MM.1S (cell line): ENCODE measurements around the gene ITPR1.

Source experiments
- DNase-seq: peaks from one replicate; pipeline ENCODE4 v3.0.0-alpha.2; 2015
- H2AFZ ChIP-seq: fragments of 300-600 bp; sonication (generic); 2 replicates; pipeline ENCODE4 v1.6.0; 2016; ENCODE audit warnings: antibody characterized with exemption, low read length
- H3F3A ChIP-seq: fragments of 300-600 bp; sonication (generic); 2 replicates; pipeline ENCODE4 v1.6.1; 2016; ENCODE audit warnings: mild to moderate bottlenecking, antibody characterized with exemption, low read length, moderate library complexity, mixed read lengths; ENCODE audit not compliant: insufficient read depth
- H3K27ac ChIP-seq: fragments of 300-600 bp; sonication (generic); 2 replicates; pipeline ENCODE4 v1.5.1; 2016; ENCODE audit warnings: mild to moderate bottlenecking, low read length
- H3K27me3 ChIP-seq: fragments of 300-600 bp; sonication (generic); replicated peaks from 2 replicates; pipeline ENCODE4 v1.6.0; 2016; ENCODE audit warnings: low read length; ENCODE audit not compliant: insufficient read depth
- H3K36me3 ChIP-seq: fragments of 300-600 bp; sonication (generic); replicated peaks from 2 replicates; pipeline ENCODE4 v1.6.1; 2016; ENCODE audit warnings: mild to moderate bottlenecking, low read length, mixed read lengths; ENCODE audit not compliant: insufficient read depth
- H3K4me1 ChIP-seq: fragments of 300-600 bp; sonication (generic); 2 replicates; pipeline ENCODE4 v1.6.1; 2016; ENCODE audit warnings: low read length, mixed read lengths
- H3K4me2 ChIP-seq: fragments of 300-600 bp; sonication (generic); 2 replicates; pipeline ENCODE4 v1.6.0; 2016; ENCODE audit warnings: low read depth, low read length
- H3K4me3 ChIP-seq: fragments of 300-600 bp; sonication (generic); 2 replicates; pipeline ENCODE4 v1.5.1; 2016; ENCODE audit warnings: low read length, mixed read lengths
- H3K79me2 ChIP-seq: fragments of 300-600 bp; sonication (generic); 2 replicates; pipeline ENCODE4 v1.6.1; 2016; ENCODE audit warnings: mixed run types, low read length, mixed read lengths
- H3K9ac ChIP-seq: fragments of 300-600 bp; sonication (generic); 2 replicates; pipeline ENCODE4 v1.6.1; 2016; ENCODE audit warnings: low read length, mixed read lengths
- H3K9me2 ChIP-seq: fragments of 300-600 bp; sonication (generic); replicated peaks from 2 replicates; pipeline ENCODE4 v1.6.1; 2016; ENCODE audit warnings: mild to moderate bottlenecking, low read length, mixed read lengths; ENCODE audit not compliant: insufficient read depth
- H3K9me3 ChIP-seq: fragments of 300-600 bp; sonication (generic); replicated peaks from 2 replicates; pipeline ENCODE4 v1.6.1; 2016; ENCODE audit warnings: mild to moderate bottlenecking, low read length, mixed read lengths; ENCODE audit not compliant: insufficient read depth
- H4K20me1 ChIP-seq: fragments of 300-600 bp; sonication (generic); 2 replicates; pipeline ENCODE4 v1.6.1; 2016; ENCODE audit warnings: mild to moderate bottlenecking, low read length, moderate library complexity, mixed read lengths; ENCODE audit not compliant: insufficient read depth
- EZH2 ChIP-seq: fragments of 300-600 bp; sonication (generic); optimal IDR thresholded peaks from 2 replicates; pipeline ENCODE3; 2017; ENCODE audit warnings: low read depth, mild to moderate bottlenecking, antibody characterized with exemption, low read length, mixed read lengths
- EZH2phosphoT487 ChIP-seq: fragments of 300-600 bp; sonication (generic); IDR thresholded peaks from 2 replicates; pipeline ENCODE4 v1.6.1; 2018; ENCODE audit warnings: antibody characterized with exemption, low read length
- TF ChIP-seq, protein P1 (sequence below): fragments of 300-600 bp; sonication (generic); IDR thresholded peaks from 2 replicates; pipeline ENCODE4 v1.5.1; 2016; ENCODE audit warnings: antibody characterized with exemption, low read length, mixed read lengths

Gene ITPR1

DNA sequence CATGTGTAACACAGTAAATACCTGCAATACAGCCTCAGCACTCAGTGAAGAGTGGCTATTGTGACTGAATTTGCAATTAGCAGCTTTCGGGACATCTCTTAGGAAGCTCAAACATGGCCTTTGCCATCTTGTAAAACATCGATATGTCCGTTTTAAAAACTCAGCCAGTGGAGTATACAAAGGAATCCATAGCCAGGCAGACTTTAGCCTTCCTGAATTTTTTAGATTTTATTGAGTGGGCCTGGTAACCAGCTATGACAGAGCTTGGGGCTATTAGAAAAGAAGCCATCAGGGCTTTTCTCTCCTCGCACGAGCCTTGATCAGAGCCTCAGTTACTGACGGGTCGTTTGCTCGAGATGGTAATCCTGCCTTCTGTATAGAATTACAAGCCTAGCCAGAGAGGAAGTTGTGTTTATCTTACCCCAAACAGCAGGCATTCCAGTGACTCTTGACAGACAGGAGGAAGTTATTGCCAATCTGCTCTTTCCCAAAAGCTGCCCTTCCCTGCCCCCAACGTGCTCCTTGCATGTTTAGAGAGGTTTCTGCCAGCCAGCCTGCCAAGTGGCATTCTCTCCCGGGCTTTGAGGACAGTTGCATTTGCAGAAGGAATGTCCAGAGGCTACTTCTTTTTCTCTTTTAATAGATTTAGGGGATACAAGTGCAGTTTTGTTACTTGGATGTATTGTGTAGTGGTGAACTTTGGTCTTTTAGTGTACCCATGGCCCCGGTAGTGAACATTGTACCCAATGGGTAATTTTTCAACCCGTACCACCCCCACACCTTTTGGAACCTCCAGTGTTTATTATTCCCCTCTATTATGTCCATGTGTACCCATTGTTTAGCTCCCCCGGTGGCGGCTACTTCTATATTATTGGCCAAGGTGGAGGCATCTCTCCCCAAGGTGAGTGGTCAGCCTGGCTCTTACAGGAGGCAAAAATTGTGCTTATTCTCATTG is 40.6 kb downstream of the ITPR1 start:
- Histone ChIP-seq H2AFZ (no peak overlapping the region), H4K20me1 (no peaks in the 10 kb centered on the region), H3K27me3 (no peaks in the 10 kb centered on the region), H3K9me2 (no peaks in the 10 kb centered on the region), H3K27ac (no peak overlapping the region), H3K4me2 (no peak overlapping the region), H3K9me3 (no peaks in the 10 kb centered on the region), H3K4me1 (no peaks in the 10 kb centered on the region), H3K36me3 (no peaks in the 10 kb centered on the region), H3K4me3 (no peak overlapping the region), H3F3A (no peaks in the 10 kb centered on the region), H3K79me2 (no peaks in the 10 kb centered on the region), H3K9ac (no peak overlapping the region)
- TF ChIP-seq EZH2phosphoT487, result no peak
- TF ChIP-seq, protein P1, sequence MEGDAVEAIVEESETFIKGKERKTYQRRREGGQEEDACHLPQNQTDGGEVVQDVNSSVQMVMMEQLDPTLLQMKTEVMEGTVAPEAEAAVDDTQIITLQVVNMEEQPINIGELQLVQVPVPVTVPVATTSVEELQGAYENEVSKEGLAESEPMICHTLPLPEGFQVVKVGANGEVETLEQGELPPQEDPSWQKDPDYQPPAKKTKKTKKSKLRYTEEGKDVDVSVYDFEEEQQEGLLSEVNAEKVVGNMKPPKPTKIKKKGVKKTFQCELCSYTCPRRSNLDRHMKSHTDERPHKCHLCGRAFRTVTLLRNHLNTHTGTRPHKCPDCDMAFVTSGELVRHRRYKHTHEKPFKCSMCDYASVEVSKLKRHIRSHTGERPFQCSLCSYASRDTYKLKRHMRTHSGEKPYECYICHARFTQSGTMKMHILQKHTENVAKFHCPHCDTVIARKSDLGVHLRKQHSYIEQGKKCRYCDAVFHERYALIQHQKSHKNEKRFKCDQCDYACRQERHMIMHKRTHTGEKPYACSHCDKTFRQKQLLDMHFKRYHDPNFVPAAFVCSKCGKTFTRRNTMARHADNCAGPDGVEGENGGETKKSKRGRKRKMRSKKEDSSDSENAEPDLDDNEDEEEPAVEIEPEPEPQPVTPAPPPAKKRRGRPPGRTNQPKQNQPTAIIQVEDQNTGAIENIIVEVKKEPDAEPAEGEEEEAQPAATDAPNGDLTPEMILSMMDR, result no peak
- no peak for TF ChIP-seq EZH2
- no peak for DNase-seq

DNA sequence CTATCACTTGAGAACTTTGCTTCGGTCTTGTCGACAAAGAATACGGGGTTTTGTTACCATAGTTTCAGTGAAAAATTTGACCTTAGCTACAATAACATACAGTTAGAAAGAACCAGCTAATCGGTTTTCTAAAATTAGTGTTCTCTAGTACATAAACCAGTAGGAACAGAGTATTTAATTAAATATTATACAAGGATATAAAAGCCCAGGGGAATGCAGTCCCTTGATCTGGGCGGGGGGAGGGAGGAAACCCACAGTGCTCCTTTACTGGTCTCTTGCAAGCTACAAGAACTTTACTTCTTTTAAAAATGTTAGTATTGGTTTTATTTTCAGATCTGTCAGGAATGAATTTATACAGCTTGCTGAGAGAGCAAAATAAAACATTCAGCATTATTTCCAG is 41.8 kb downstream of the ITPR1 start:
- H3K4me2 ChIP-seq, result no peak overlapping the region
- no peaks in the 10 kb centered on the region for H3K36me3 ChIP-seq
- no peak for TF ChIP-seq EZH2
- TF ChIP-seq, protein P1, result no peak
- no peak for TF ChIP-seq EZH2phosphoT487
- H3K4me1 ChIP-seq, result no peaks in the 10 kb centered on the region
- H3K9me3 ChIP-seq, result no peaks in the 10 kb centered on the region
- no peak overlapping the region for H3K27ac ChIP-seq
- H3K9me2 ChIP-seq, result no peaks in the 10 kb centered on the region
- H3K79me2 ChIP-seq, result no peaks in the 10 kb centered on the region
- H4K20me1 ChIP-seq, result no peaks in the 10 kb centered on the region
- no peak overlapping the region for H3K9ac ChIP-seq
- H2AFZ ChIP-seq, result no peak overlapping the region
- no peaks in the 10 kb centered on the region for H3F3A ChIP-seq
- no peaks in the 10 kb centered on the region for H3K27me3 ChIP-seq
- H3K4me3 ChIP-seq, result no peak overlapping the region
- no peak for DNase-seq

DNA sequence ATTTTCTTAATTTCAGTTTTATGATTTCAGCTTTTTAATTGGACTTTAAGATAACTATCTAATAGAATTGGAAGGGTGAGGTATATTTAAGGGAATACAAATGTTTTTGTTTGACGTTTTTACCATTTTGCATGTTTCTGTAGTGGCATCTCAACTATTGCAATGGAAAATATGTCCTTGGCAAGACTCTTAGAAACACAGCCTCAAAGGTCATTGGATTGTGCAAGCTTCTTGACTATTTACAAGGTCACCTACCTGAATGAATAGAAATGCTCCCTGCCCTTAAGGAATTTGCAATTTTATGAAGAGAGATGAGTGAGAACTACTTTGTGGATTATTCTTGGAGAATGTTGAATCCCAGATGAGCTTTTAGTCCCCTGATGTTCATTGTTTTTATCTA is 43.1 kb downstream of the ITPR1 start:
- no peaks in the 10 kb centered on the region for H3K36me3 ChIP-seq
- H3K27ac ChIP-seq, result no peak overlapping the region
- no peaks in the 10 kb centered on the region for H3K9me3 ChIP-seq
- no peak overlapping the region for H3K4me2 ChIP-seq
- no peak for DNase-seq
- H3K27me3 ChIP-seq, result no peaks in the 10 kb centered on the region
- H4K20me1 ChIP-seq, result no peaks in the 10 kb centered on the region
- no peak overlapping the region for H3K4me3 ChIP-seq
- H3F3A ChIP-seq, result no peaks in the 10 kb centered on the region
- TF ChIP-seq EZH2, result no peak
- TF ChIP-seq EZH2phosphoT487, result no peak
- TF ChIP-seq, protein P1, result no peak
- H3K9ac ChIP-seq, result no peak overlapping the region
- no peaks in the 10 kb centered on the region for H3K4me1 ChIP-seq
- no peak overlapping the region for H2AFZ ChIP-seq
- H3K9me2 ChIP-seq, result no peaks in the 10 kb centered on the region
- H3K79me2 ChIP-seq, result no peaks in the 10 kb centered on the region
